Fibroblast of skin of abdomen (primary cell): ENCODE results near the gene LCN6. TPM values are rescaled to one million over a fixed set of nuclear protein-coding genes. Genes with fewer than 3 reads are reported as not detected.
"Not testable (repeated sequence)": the region's sequence is repeated elsewhere in the genome, so short reads cannot be mapped to it uniquely, and the experiment has no call there.

ENCODE experiments used
- DNase-seq: peaks from one replicate; pipeline ENCODE4 v3.0.0-alpha.2; 2013
- polyA plus RNA-seq, 2 experiments: library from polyadenylated mRNA; unstranded; fragments of 120-200 nt; gene quantifications; one replicate each; pipeline ENCODE4 v1.2.1, GENCODE V29; 2013; ENCODE audit not compliant: insufficient read length in 2 of 2

Gene LCN6, protein sequence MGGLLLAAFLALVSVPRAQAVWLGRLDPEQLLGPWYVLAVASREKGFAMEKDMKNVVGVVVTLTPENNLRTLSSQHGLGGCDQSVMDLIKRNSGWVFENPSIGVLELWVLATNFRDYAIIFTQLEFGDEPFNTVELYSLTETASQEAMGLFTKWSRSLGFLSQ
- polyA plus RNA-seq (2013, experiment 1 of 2; ENCODE audit: insufficient read length): not detected
- polyA plus RNA-seq (2013, experiment 2 of 2; ENCODE audit: insufficient read length): not detected

DNA sequence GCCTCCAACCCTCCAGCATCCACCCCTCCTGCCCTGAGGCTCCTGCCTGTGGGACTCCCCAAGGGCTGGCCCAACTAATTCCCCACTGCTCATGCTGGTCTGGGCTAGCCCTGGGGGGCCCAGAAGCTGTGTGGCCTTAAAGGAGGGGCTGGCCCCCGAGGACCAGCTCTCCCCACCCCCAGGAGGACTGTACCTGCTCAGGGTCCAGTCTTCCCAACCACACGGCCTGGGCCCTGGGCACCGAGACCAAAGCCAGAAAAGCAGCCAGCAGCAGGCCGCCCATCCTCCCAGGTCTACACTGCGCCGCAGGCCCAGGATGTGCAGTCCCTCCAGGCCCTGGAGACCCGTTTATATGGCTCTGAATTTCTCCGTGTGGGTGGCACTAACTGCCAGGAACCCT, at the start of gene LCN6:
Gene LCN6 (minus strand): TSS at position 325 of the 400 bp plus-strand sequence. CDS start 42 bp downstream, at position 283.
- no peak for DNase-seq

DNA sequence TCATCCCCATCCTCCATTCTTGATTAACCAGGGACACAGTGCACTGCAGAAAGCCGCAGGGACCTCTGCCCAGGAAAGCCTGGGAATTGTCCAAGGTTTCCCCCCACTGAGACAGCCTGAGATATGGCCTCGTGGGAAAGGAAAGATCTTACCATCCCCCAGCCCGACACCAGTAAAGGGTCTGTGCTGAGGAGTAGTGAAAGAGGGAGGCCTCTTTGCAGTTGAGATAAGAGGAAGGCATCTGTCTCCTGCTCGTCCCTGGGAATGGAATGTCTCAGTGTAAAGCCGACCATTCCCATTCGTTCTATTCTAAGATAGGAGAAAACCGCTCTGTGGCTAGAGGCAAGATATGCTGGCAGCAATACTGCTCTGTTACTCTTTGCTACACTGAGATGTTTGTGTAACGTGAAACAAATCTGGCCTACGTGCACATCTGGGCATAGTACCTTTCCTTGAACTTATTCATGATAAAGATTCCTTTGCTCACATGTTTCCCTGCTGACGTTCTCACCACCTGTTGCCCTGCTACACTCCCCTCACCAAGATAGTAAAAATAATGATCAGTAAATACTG, 48.5 kb upstream of the LCN6 start:
- DNase-seq: not testable (repeated sequence)

DNA sequence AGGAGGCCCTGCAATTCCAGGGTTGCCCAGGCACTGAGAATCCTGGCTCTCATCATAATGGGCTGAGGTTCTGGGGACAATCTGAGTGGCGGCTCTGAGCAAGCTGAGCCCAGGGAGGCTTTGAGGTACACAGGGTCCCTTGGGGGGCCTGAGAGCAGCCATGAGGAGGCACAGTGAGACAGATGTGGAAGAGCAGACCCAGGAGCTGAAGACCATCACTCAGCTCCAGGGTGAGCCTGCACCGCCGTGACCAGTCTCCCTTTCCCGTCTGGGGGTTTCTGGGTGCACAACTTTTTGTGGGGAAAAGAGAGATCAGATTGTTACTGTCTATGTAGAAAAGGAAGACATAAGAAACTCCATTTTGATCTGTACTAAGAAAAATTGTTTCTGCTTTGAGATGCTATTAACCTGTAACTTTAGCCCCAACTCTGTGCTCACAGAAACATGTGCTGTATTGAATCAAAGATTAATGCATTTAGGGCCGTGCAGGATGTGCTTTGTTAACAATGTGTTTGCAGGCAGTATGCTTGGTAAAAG, 48.0 kb upstream of the LCN6 start, which contains the start of gene CCDC183:
Gene CCDC183 (plus strand): TSS at position 101 of the 537 bp plus-strand sequence. CDS start 60 bp downstream, at position 161.
- DNase-seq: no peak

DNA sequence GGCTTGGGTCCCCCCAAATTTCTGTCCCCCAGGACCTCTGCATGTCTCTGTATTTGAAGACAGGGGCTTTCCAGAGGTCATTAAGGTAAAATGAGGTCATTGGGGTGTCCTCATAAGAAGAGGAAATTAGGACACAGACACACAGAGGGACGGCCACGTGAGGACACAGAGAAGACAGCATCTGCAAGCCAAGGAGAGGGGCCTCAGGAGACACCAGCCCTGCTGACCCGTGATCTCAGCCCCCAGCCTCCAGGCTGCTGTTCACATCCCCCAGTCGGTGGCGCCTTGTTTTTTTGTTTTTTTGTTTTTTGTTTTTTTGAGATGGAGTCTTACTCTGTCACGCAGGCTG, 46.6 kb upstream of the LCN6 start:
- no peak for DNase-seq

GRCh38 chr9:136794281-136794999, 46.1 kb upstream of the LCN6 start:
- DNase-seq: no peak

DNA sequence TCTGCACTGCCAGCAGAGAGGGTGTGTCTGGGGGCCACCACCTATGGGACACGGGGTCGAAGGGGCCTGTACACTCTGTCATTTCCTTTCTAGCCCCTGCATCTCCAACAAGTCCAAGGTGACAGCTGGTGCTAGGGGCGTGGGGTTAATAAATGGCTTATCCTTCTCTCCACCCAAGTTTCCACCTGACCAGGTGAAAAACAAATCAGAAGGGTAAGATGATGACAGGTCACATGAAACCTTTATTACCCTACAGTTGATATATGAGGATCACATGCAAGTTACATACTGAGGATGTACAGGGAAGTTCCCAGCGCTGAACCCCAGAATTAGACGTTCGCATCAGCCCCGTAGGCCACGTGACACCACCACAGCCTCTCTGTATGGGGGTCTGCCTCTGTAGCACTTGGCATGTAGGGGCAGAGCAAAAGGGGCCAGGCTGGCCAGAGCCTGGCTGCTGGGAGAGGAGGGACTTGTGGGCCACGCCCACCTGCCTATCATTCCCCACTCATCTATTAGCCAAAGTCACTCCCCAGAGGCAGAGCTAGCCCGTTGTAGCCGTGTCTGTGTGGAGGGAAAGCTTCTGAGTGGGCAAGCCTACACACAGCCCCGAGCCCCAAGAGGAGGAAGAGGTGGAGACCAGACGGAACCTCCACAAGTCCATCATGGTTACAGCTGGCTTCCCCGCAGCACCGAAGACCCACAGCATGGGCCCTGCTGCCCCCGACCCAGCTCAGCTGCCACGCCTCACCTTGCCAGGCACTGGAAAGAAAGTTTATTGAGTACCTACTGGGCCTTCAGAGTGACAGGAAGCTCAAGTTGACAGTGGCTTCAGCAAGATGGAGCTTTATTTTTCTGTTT, 45.0 kb upstream of the LCN6 start:
- DNase-seq: no peak

DNA sequence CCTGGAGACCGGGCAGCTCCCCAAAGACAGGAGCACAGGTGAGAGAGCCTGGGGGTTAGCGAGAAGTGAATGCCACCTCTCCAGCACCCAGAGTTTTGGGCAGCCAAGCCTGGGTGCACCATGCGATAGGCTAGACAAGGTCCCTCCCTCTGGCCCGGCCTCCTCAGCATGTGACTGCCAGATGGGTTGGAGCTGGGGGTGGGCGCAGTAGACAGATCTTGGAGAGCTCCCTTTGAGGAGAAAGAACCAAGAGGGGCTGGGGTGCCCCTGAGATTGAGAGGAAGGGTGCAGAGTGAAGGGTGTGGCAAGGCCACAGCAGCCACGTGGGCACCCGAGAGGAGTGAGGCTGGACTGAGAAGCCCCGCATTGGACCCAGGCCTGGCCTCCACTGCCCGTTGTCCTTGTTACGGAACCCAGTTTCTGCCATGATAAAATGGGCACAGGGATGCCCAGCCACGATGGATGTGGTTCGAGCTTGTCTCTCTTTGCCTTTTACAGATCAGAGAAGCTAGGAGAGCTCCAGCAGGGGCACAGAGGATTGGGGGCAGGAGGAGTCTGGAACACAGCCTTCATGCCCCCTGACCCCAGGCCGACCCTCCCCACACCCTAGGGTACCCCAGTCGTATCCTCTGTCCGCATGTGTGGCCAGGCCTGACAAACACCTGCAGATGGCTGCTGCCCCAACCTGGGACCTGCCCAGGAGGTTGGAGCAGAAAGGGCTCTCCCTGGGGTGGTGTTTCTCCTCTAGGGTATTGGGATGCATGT, 44.2 kb upstream of the LCN6 start:
- DNase-seq: no peak

- no peak for DNase-seq
These were observed 43.4 kb upstream of the LCN6 start for GRCh38 chr9:136791516-136792276.

DNA sequence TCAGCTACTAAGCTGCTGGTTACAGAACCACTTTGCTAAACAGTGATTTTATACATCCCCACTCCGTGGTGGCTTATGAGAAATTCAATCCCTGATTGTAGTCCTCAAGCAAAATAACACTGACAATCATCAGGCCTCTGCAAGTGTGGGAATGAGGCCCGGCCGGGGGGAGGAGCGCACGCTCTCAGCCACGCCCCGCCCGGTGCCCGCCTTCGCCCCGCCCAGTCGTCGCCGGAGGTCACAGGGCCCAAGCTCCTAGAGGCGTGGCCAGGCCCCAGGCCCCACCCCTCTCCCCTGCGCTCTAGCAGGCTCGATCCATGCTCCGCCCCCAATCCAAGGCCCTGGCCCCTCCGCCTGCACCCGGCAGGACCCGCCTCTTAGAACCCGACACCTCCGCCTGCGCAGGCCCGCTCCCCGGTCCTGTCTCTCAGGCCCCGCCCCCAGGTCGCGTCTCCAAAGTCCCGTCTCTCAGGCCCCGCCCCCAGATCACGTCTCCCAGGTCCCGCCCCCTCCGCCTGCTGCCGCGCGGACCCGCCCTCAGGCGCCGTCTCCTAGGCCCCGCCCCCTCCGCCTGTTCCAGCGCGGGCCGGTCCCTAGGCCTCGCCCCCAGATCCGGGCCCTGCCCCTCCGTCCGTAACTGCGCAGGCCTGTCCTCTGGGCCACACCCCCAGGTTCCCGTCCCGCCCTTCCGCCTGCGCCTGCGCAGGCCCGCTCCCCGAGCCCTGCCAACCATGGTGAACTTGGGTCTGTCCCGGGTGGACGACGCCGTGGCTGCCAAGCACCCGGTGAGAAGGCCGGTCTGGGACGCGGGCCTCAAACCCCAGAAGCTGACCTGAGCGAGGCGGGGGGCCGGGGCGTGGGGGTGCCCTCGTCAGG, 42.6 kb upstream of the LCN6 start, which contains the start of gene TMEM141:
Gene TMEM141 (plus strand): TSS at position 705 of the 876 bp plus-strand sequence. CDS start 27 bp downstream, at position 732.
- peak; percentile 99 for DNase-seq

GRCh38 chr9:136789523-136789937, 41.2 kb upstream of the LCN6 start:
- no peak for DNase-seq

- not testable (repeated sequence) for DNase-seq
These were observed 40.6 kb upstream of the LCN6 start for GRCh38 chr9:136788644-136789522.

GRCh38 chr9:136787690-136788400, 39.5 kb upstream of the LCN6 start:
- peak; percentile 56 for DNase-seq

- DNase-seq: not testable (repeated sequence)
These were observed 38.7 kb upstream of the LCN6 start for GRCh38 chr9:136786983-136787382.

DNA sequence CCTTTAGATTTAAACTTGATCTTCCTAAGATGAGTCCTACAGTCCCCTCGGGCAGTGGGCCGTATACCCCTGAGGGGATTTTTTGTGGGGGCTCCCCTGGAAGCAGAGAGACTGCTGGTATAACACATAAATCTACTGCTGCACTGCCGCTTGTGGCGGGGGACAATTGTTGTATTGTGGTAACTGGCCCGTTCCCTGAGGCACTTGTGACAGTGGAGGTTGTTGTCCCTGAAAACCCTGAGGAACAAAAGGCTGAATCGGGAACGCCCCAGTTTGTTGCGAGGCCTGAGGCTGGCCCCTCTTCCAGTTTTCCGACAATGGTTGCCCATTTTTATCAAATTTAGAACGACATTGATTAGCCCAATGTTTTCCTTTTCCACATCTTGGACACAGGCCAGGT, 38.1 kb upstream of the LCN6 start:
- no peak for DNase-seq

- not testable (repeated sequence) for DNase-seq
These were observed 37.4 kb upstream of the LCN6 start for GRCh38 chr9:136785565-136786355.

GRCh38 chr9:136784997-136785361, 36.7 kb upstream of the LCN6 start:
- no peak for DNase-seq
